Astrocyte (in vitro differentiated cells and primary cell): ENCODE results near the gene NRP1. TPM values are rescaled to one million over a fixed set of nuclear protein-coding genes. Genes with fewer than 3 reads are reported as not detected.

Source experiments
- DNase-seq: peaks from one replicate; pipeline ENCODE4 v3.0.0-alpha.2; 2010; ENCODE audit warnings: low read depth
- FAIRE-seq: peaks from 2 replicates; lab custom pipeline; 2011; peaks lifted over from hg19 to GRCh38; lab: Jason Lieb, UNC
- H2AFZ ChIP-seq: 2 replicates; pipeline ENCODE4 v1.6.0; 2012; ENCODE audit warnings: low read depth, low read length, inconsistent platforms
- H3K27ac ChIP-seq: 2 replicates; pipeline ENCODE4 v1.5.1; 2011; ENCODE audit warnings: low read depth, low read length, inconsistent platforms
- H3K27me3 ChIP-seq: 2 replicates; pipeline ENCODE4 v1.6.0; 2011; ENCODE audit warnings: low read length, inconsistent platforms; ENCODE audit not compliant: insufficient read depth
- H3K36me3 ChIP-seq: 2 replicates; pipeline ENCODE4 v1.5.1; 2011; ENCODE audit warnings: low read length, inconsistent platforms; ENCODE audit not compliant: insufficient read depth
- H3K4me1 ChIP-seq: 2 replicates; pipeline ENCODE4 v1.5.1; 2011; ENCODE audit warnings: low read length, inconsistent platforms; ENCODE audit not compliant: insufficient read depth
- H3K4me2 ChIP-seq: 2 replicates; pipeline ENCODE4 v1.6.0; 2012; ENCODE audit warnings: low read length, inconsistent platforms
- H3K4me3 ChIP-seq: 2 replicates; pipeline ENCODE4 v1.5.1; 2011; ENCODE audit warnings: low read depth, mild to moderate bottlenecking, low read length, inconsistent platforms; ENCODE audit not compliant: insufficient read depth
- H3K79me2 ChIP-seq: 2 replicates; pipeline ENCODE4 v1.6.0; 2012; ENCODE audit warnings: mild to moderate bottlenecking, low read length, inconsistent platforms; ENCODE audit not compliant: insufficient read depth
- H3K9ac ChIP-seq: 2 replicates; pipeline ENCODE4 v1.6.0; 2012; ENCODE audit warnings: mild to moderate bottlenecking, low read length, inconsistent platforms
- H3K9me3 ChIP-seq: 2 replicates; pipeline ENCODE4 v1.5.1; 2012; ENCODE audit warnings: low read depth, mild to moderate bottlenecking, low read length, inconsistent platforms; ENCODE audit not compliant: insufficient read depth
- H4K20me1 ChIP-seq: 2 replicates; pipeline ENCODE4 v1.6.0; 2012; ENCODE audit warnings: low read length, inconsistent platforms; ENCODE audit not compliant: insufficient read depth
- H3K27ac Mint-ChIP-seq: one replicate; pipeline ENCODE4 v1.8.0; 2021; ENCODE audit warnings: mild to moderate bottlenecking, mixed read lengths; ENCODE audit not compliant: unreplicated experiment
- H3K27me3 Mint-ChIP-seq: one replicate; pipeline ENCODE4 v1.8.0; 2021; ENCODE audit warnings: low read depth, mixed read lengths; ENCODE audit not compliant: unreplicated experiment
- H3K36me3 Mint-ChIP-seq: one replicate; pipeline ENCODE4 v1.8.0; 2021; ENCODE audit warnings: low read depth, mixed read lengths; ENCODE audit not compliant: unreplicated experiment
- H3K4me1 Mint-ChIP-seq: one replicate; pipeline ENCODE4 v1.8.0; 2021; ENCODE audit warnings: low read depth, mixed read lengths; ENCODE audit not compliant: unreplicated experiment
- H3K4me3 Mint-ChIP-seq: one replicate; pipeline ENCODE4 v1.8.0; 2021; ENCODE audit warnings: mild to moderate bottlenecking, moderate library complexity, mixed read lengths; ENCODE audit not compliant: unreplicated experiment
- H3K9me3 Mint-ChIP-seq: one replicate; pipeline ENCODE4 v1.8.0; 2021; ENCODE audit warnings: mild to moderate bottlenecking, mixed read lengths; ENCODE audit not compliant: unreplicated experiment
- CTCF ChIP-seq: IDR thresholded peaks from 2 replicates; pipeline ENCODE4 v1.5.1; 2011; ENCODE audit warnings: low read depth, mild to moderate bottlenecking, inconsistent platforms, low read length, moderate library complexity; ENCODE audit not compliant: insufficient read depth
- EZH2 ChIP-seq: IDR thresholded peaks from 2 replicates; pipeline ENCODE4 v1.6.1; 2012; ENCODE audit warnings: mild to moderate bottlenecking, low read length, inconsistent platforms; ENCODE audit not compliant: insufficient read depth
- total RNA-seq: library from RNA; stranded (reverse); gene quantifications from 2 replicates; pipeline ENCODE4 v1.2.1, GENCODE V29; 2021

Gene NRP1
- total RNA-seq, 1 donor from 2014 or later: 59.4 TPM

GRCh38 chr10:33196710-33197491 lies 137.6 kb downstream of the NRP1 start:
- no peaks in the 10 kb centered on the region for H4K20me1 ChIP-seq
- no peak overlapping the region for H3K4me3 Mint-ChIP-seq
- H3K4me3 ChIP-seq: no peak overlapping the region
- no peaks in the 10 kb centered on the region for H3K27me3 ChIP-seq
- FAIRE-seq (no peak), DNase-seq (no peak)
- H3K4me2 ChIP-seq: peak overlapping the region; percentile 40
- H3K9me3 Mint-ChIP-seq: no peaks in the 10 kb centered on the region
- peaks cover 41% of the 10 kb centered on the region for H3K4me1 ChIP-seq
- peak overlapping the region; percentile 12 for H3K27ac Mint-ChIP-seq
- no peaks in the 10 kb centered on the region for H3K27me3 Mint-ChIP-seq
- H3K9me3 ChIP-seq: no peaks in the 10 kb centered on the region
- no peak overlapping the region for H3K27ac ChIP-seq
- peaks cover 10% of the 10 kb centered on the region for H3K36me3 Mint-ChIP-seq
- H3K79me2 ChIP-seq: no peaks in the 10 kb centered on the region
- H2AFZ ChIP-seq: no peak overlapping the region
- no peak for TF ChIP-seq CTCF
- TF ChIP-seq EZH2: no peak
- H3K36me3 ChIP-seq: peaks cover 39% of the 10 kb centered on the region
- H3K4me1 Mint-ChIP-seq: peaks cover 27% of the 10 kb centered on the region
- H3K9ac ChIP-seq: peak overlapping the region; percentile 16

- Histone ChIP-seq H3K4me3 (no peak overlapping the region), H3K36me3 (peaks cover 36% of the 10 kb centered on the region), H4K20me1 (no peaks in the 10 kb centered on the region), H2AFZ (no peak overlapping the region), H3K4me1 (peaks cover 41% of the 10 kb centered on the region), H3K9ac (no peak overlapping the region), H3K27me3 (no peaks in the 10 kb centered on the region), H3K27ac (no peak overlapping the region), H3K79me2 (no peaks in the 10 kb centered on the region), H3K4me2 (no peak overlapping the region), H3K9me3 (no peaks in the 10 kb centered on the region)
- TF ChIP-seq EZH2 (no peak), CTCF (no peak)
- no peaks in the 10 kb centered on the region for H3K9me3 Mint-ChIP-seq
- FAIRE-seq: no peak
- H3K27me3 Mint-ChIP-seq: no peaks in the 10 kb centered on the region
- no peak overlapping the region for H3K4me3 Mint-ChIP-seq
- peaks cover 10% of the 10 kb centered on the region for H3K36me3 Mint-ChIP-seq
- peaks cover 27% of the 10 kb centered on the region for H3K4me1 Mint-ChIP-seq
- H3K27ac Mint-ChIP-seq: peak overlapping the region; percentile 12
- no peak for DNase-seq
Measured at GRCh38 chr10:33196377-33196706, 138.1 kb downstream of the NRP1 start.
